ENCODE results near the gene JMY.

JMY gene

GRCh38 chr5:79224286-79224984, 11.5 kb upstream of the JMY start:
- DNase-seq: no peak
- H3K27me3 ChIP-seq (replicated peaks; ENCODE audit: insufficient read depth, low read length): no peaks in the 10 kb centered on the region
- no peaks in the 10 kb centered on the region for H3K79me2 ChIP-seq (ENCODE audit: low read length)
- no peak overlapping the region for H3K27ac ChIP-seq (ENCODE audit: low read length)
- H3K36me3 ChIP-seq (replicated peaks; ENCODE audit: insufficient read depth, low read length): no peaks in the 10 kb centered on the region
- no peak overlapping the region for H3K4me3 ChIP-seq (ENCODE audit: low read length)
- H3K9ac ChIP-seq (ENCODE audit: low read length): no peak overlapping the region
- no peaks in the 10 kb centered on the region for H3K9me2 ChIP-seq (replicated peaks; ENCODE audit: insufficient read depth, low read length)
- no peaks in the 10 kb centered on the region for H3K9me3 ChIP-seq (replicated peaks; ENCODE audit: insufficient read depth, low read length)
- H3F3A ChIP-seq (ENCODE audit: insufficient read depth, low read length): peaks cover 2% of the 10 kb centered on the region; the same call in 1 of the 2 replicates
- no peak overlapping the region for H2AFZ ChIP-seq (ENCODE audit: low read length)
- H3K4me2 ChIP-seq (ENCODE audit: low read depth, low read length): no peak overlapping the region
- H3K4me1 ChIP-seq (ENCODE audit: low read length): peaks cover 10% of the 10 kb centered on the region
- no peak for TF ChIP-seq EZH2 (optimal IDR thresholded peaks at IDR 0.05; ENCODE audit: low read depth, low read length)
- TF ChIP-seq EZH2phosphoT487 (IDR thresholded peaks at IDR 0.05; ENCODE audit: low read length): no peak
- no peak for TF ChIP-seq CTCF (IDR thresholded peaks at IDR 0.05; ENCODE audit: low read length)
- no peaks in the 10 kb centered on the region for H4K20me1 ChIP-seq (ENCODE audit: insufficient read depth, low read length)

- DNase-seq: no peak
- no peak overlapping the region for H2AFZ ChIP-seq (ENCODE audit: low read length)
- peaks cover 8% of the 10 kb centered on the region; the same call in 1 of the 2 replicates for H3F3A ChIP-seq (ENCODE audit: insufficient read depth, low read length)
- H4K20me1 ChIP-seq (ENCODE audit: insufficient read depth, low read length): no peaks in the 10 kb centered on the region
- H3K4me1 ChIP-seq (ENCODE audit: low read length): peaks cover 16% of the 10 kb centered on the region
- H3K36me3 ChIP-seq (replicated peaks; ENCODE audit: insufficient read depth, low read length): no peaks in the 10 kb centered on the region
- no peak overlapping the region for H3K27ac ChIP-seq (ENCODE audit: low read length)
- H3K9me3 ChIP-seq (replicated peaks; ENCODE audit: insufficient read depth, low read length): no peaks in the 10 kb centered on the region
- H3K9ac ChIP-seq (ENCODE audit: low read length): no peak overlapping the region
- no peaks in the 10 kb centered on the region for H3K27me3 ChIP-seq (replicated peaks; ENCODE audit: insufficient read depth, low read length)
- H3K9me2 ChIP-seq (replicated peaks; ENCODE audit: insufficient read depth, low read length): no peaks in the 10 kb centered on the region
- no peak for TF ChIP-seq CTCF (IDR thresholded peaks at IDR 0.05; ENCODE audit: low read length)
- no peak for TF ChIP-seq EZH2phosphoT487 (IDR thresholded peaks at IDR 0.05; ENCODE audit: low read length)
- TF ChIP-seq EZH2 (optimal IDR thresholded peaks at IDR 0.05; ENCODE audit: low read depth, low read length): no peak
- no peak overlapping the region for H3K4me3 ChIP-seq (ENCODE audit: low read length)
- no peaks in the 10 kb centered on the region for H3K79me2 ChIP-seq (ENCODE audit: low read length)
- H3K4me2 ChIP-seq (ENCODE audit: low read depth, low read length): no peak overlapping the region
These were observed 10.9 kb upstream of the JMY start for GRCh38 chr5:79225026-79225425.

- no peaks in the 10 kb centered on the region for H3K36me3 ChIP-seq (replicated peaks; ENCODE audit: insufficient read depth, low read length)
- H3K27me3 ChIP-seq (replicated peaks; ENCODE audit: insufficient read depth, low read length): no peaks in the 10 kb centered on the region
- H2AFZ ChIP-seq (ENCODE audit: low read length): no peak overlapping the region
- no peaks in the 10 kb centered on the region for H3K9me2 ChIP-seq (replicated peaks; ENCODE audit: insufficient read depth, low read length)
- H4K20me1 ChIP-seq (ENCODE audit: insufficient read depth, low read length): no peaks in the 10 kb centered on the region
- H3K4me2 ChIP-seq (ENCODE audit: low read depth, low read length): no peak overlapping the region
- H3K27ac ChIP-seq (ENCODE audit: low read length): no peak overlapping the region
- no peaks in the 10 kb centered on the region for H3K79me2 ChIP-seq (ENCODE audit: low read length)
- no peak overlapping the region for H3K9ac ChIP-seq (ENCODE audit: low read length)
- no peaks in the 10 kb centered on the region for H3K9me3 ChIP-seq (replicated peaks; ENCODE audit: insufficient read depth, low read length)
- no peak overlapping the region for H3K4me3 ChIP-seq (ENCODE audit: low read length)
- peaks cover 8% of the 10 kb centered on the region; the same call in 1 of the 2 replicates for H3F3A ChIP-seq (ENCODE audit: insufficient read depth, low read length)
- peaks cover 16% of the 10 kb centered on the region for H3K4me1 ChIP-seq (ENCODE audit: low read length)
- no peak for TF ChIP-seq EZH2 (optimal IDR thresholded peaks at IDR 0.05; ENCODE audit: low read depth, low read length)
- no peak for TF ChIP-seq EZH2phosphoT487 (IDR thresholded peaks at IDR 0.05; ENCODE audit: low read length)
- TF ChIP-seq CTCF (IDR thresholded peaks at IDR 0.05; ENCODE audit: low read length): no peak
- DNase-seq: no peak
These were observed 10.5 kb upstream of the JMY start for GRCh38 chr5:79225441-79225840.

Data from MM.1S (cell line).